Left lung (tissue), 10 donors: ENCODE data around the gene CIAO3. TPM values are rescaled to one million over a fixed set of nuclear protein-coding genes. Genes with fewer than 3 reads are reported as not detected.
"Not testable (repeated sequence)": the region's sequence is repeated elsewhere in the genome, so short reads cannot be mapped to it uniquely, and the experiment has no call there.

Experiments used
- ATAC-seq: fragments of 200-7000 bp; cut with Tn5 transposase; one replicate; pipeline ENCODE4 v1.9.1; 2020; ENCODE audit warnings: moderate library complexity
- DNase-seq, 4 donors: peaks; one replicate each; pipeline ENCODE4 v3.0.0-alpha.2; 2013 to 2020
- H3K27ac ChIP-seq, 2 donors: fragments of 200-600 bp; sonication (generic) in 1 of 2; one replicate each; pipeline versions ENCODE4 v1.5.0 to v1.8.0; 2020 to 2021
- H3K27me3 ChIP-seq, 2 donors: fragments of 200-600 bp; sonication (generic) in 1 of 2; one replicate each; pipeline versions ENCODE4 v1.5.0 to v1.8.0; 2020 to 2021
- H3K36me3 ChIP-seq, 2 donors: fragments of 200-600 bp; sonication (generic) in 1 of 2; one replicate each; pipeline versions ENCODE4 v1.5.0 to v1.8.0; 2020 to 2021
- H3K4me1 ChIP-seq, 2 donors: fragments of 200-600 bp; one replicate each; pipeline ENCODE4 v1.8.0; 2021
- H3K4me3 ChIP-seq, 2 donors: fragments of 200-600 bp; sonication (generic) in 1 of 2; one replicate each; pipeline versions ENCODE4 v1.5.0 to v1.8.0; 2020 to 2021; ENCODE audit warnings: mild to moderate bottlenecking in 1 of 2
- H3K9me3 ChIP-seq, 2 donors: fragments of 200-600 bp; sonication (generic) in 1 of 2; one replicate each; pipeline versions ENCODE4 v1.5.0 to v1.8.0; 2020 to 2021
- intact Hi-C, 2 donors: fragments of 100-400 bp; cut with DNase I; formaldehyde crosslinking; loops; one replicate each; pipeline versions ENCODE4 v1.11.2 to v1.14.2; 2022
- polyA plus RNA-seq, 6 donors: library from polyadenylated mRNA; unstranded; fragments of 120-200 nt; gene quantifications; one replicate each; pipeline ENCODE4 v1.2.1, GENCODE V29; 2013; ENCODE audit not compliant: insufficient read length in 6 of 6
- total RNA-seq, 2 donors: library from RNA; stranded (reverse); fragmentation: NEBNext Ultra II Directional; extraction: Animal tissue kit (Norgen Biotek cat#: 25700); gene quantifications; one replicate each; pipeline ENCODE4 v1.2.1, GENCODE V29; 2021
- TF ChIP-seq, protein P1 (sequence below), 2 donors: fragments of 200-600 bp; sonication (generic) in 1 of 2; IDR thresholded peaks; one replicate each; pipeline versions ENCODE4 v1.5.0 to v1.8.0; 2021; ENCODE audit warnings: antibody characterized with exemption in 2 of 2
- donor health status: DM: no; HTN: yes; CAD: no.
- donor health status: DM: no; HTN: no; CAD: no.

CIAO3 gene
- total and polyA plus RNA-seq, 8 donors: 17.2 to 28.2 (median 21.2) TPM

- DNase-seq (peak in 3 of 4 donors; percentile 48 to 84 (median 66)), ATAC-seq (peak; percentile 64)
- H3K4me1 ChIP-seq: no peaks in the 10 kb centered on the region
- TF ChIP-seq, protein P1, sequence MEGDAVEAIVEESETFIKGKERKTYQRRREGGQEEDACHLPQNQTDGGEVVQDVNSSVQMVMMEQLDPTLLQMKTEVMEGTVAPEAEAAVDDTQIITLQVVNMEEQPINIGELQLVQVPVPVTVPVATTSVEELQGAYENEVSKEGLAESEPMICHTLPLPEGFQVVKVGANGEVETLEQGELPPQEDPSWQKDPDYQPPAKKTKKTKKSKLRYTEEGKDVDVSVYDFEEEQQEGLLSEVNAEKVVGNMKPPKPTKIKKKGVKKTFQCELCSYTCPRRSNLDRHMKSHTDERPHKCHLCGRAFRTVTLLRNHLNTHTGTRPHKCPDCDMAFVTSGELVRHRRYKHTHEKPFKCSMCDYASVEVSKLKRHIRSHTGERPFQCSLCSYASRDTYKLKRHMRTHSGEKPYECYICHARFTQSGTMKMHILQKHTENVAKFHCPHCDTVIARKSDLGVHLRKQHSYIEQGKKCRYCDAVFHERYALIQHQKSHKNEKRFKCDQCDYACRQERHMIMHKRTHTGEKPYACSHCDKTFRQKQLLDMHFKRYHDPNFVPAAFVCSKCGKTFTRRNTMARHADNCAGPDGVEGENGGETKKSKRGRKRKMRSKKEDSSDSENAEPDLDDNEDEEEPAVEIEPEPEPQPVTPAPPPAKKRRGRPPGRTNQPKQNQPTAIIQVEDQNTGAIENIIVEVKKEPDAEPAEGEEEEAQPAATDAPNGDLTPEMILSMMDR (IDR thresholded peaks at IDR 0.05): no peak
- H3K27ac ChIP-seq: peak within 1 kb of the TSS; percentile 20 to 84
- peak within 1 kb of the TSS; percentile 13 to 20 for H3K4me3 ChIP-seq
- intact Hi-C loops: no loop called here
- peaks cover 0 to 38% of the 10 kb centered on the region in 2 donors for H3K27me3 ChIP-seq
- H3K9me3 ChIP-seq: no peaks in the 10 kb centered on the region
- H3K36me3 ChIP-seq: no peaks in the 10 kb centered on the region
These were observed 19.9 kb upstream of the CIAO3 start, which contains the start of gene MSLN for GRCh38 chr16:760545-761343. MSLN (plus strand) TSS chr16:760734; CDS start chr16:762681, 1,947 bp downstream.

GRCh38 chr16:760065-760464 is 19.3 kb upstream of the CIAO3 start:
- no peak overlapping the region for H3K4me3 ChIP-seq
- H3K27ac ChIP-seq: peak overlapping the region; percentile 20 to 84
- H3K9me3 ChIP-seq: no peaks in the 10 kb centered on the region
- H3K36me3 ChIP-seq: no peaks in the 10 kb centered on the region
- H3K4me1 ChIP-seq: peaks cover 0 to 3% of the 10 kb centered on the region in 2 donors
- DNase-seq: peak in 1 of 4 donors; percentile 68
- TF ChIP-seq, protein P1 (IDR thresholded peaks at IDR 0.05): no peak
- H3K27me3 ChIP-seq: peaks cover 0 to 40% of the 10 kb centered on the region in 2 donors
- intact Hi-C loops: no loop called here
- ATAC-seq: peak; percentile 7

DNA sequence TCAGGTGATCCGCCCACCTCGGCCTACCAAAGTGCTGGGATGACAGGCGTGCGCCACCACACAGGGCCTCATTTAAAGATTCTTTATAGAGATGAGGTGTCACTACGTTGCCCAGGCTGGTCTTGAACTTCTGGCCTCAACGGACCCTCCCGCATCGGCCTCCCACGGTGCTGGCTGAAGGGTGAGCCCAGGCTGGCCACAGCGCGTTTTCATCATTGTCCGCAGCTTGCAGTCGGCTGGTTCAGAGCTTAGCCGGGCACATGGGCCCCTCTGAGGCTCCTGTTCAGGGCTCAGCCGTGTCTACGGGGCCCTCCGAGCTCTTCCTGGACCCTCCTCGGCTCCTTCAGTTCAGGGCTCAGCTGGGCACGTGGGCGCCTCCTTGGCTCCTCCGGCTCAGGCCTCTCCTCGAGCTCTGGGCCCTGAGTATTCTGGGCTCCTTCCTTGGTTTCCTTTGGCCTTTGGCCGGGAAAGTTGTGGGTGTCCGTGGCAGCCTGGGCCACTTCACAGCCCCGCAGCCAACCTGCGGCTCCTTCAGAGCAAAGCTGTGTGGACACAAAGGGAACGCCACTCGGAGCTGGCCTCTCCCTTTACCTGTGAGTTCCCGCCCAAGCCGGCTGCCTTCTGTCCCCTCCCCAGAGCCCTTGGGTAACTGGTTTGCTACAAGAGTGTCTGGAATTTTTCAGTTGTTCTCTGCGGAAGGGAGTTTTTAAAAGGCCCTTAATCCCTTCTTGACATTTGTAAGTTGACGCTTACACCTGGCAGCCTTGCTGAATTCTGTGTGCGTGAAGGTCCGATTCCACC is 18.5 kb upstream of the CIAO3 start:
- Histone ChIP-seq H3K27ac (peak overlapping the region; percentile 61 to 84), H3K4me1 (peaks cover 0 to 10% of the 10 kb centered on the region in 2 donors), H3K4me3 (no peak overlapping the region), H3K36me3 (no peaks in the 10 kb centered on the region), H3K9me3 (no peaks in the 10 kb centered on the region), H3K27me3 (peaks cover 0 to 36% of the 10 kb centered on the region in 2 donors)
- ATAC-seq (peak; percentile 78), DNase-seq (peak; percentile 30 to 88 (median 84))
- TF ChIP-seq, protein P1 (IDR thresholded peaks at IDR 0.05): no peak
- intact Hi-C loops: no loop called here

DNA sequence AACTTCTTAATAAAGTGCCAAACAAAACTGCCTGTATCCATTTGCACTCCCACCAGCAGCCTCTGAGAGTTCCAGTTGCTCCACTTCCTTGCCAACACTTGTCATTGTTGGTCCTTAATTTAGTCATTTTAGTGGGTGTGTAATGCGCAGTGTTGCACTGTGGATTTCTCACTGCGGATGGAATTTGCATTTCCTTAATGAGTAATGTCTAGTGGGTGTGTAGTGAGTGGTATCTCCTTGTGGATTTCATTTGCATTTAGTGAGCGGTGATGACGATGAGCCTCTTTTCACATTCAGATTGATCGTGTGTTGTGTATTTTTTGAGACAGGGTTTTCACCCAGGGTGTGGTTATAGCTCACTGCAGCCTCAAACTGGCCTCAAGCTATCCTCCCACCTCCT is 15.6 kb upstream of the CIAO3 start:
- Histone ChIP-seq H3K27ac (no peak overlapping the region), H3K4me3 (no peak overlapping the region), H3K9me3 (no peaks in the 10 kb centered on the region), H3K27me3 (peaks cover 0 to 28% of the 10 kb centered on the region in 2 donors), H3K36me3 (no peaks in the 10 kb centered on the region), H3K4me1 (peaks cover 0 to 14% of the 10 kb centered on the region in 2 donors)
- ATAC-seq (no peak), DNase-seq (no peak)
- TF ChIP-seq, protein P1 (IDR thresholded peaks at IDR 0.05): no peak
- intact Hi-C loops: no loop called here

DNA sequence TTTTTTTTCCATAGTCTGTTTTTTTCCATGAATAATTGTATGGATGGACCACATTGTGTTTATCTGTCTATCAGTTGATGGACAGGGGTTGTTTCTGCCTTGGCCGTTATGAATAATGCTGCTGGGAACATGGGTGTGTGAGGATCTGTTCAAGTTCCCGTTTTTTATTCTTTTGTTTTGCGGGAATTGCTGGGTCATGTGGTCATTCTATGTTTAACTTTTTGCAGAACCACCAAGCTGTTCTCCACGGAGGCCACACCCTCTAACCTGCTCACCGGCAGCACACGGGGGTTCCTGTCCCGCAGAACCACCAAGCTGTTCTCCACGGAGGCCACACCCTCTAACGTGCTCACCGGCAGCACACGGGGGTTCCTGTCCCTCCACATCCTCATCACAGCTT is 13.9 kb upstream of the CIAO3 start:
- TF ChIP-seq, protein P1 (IDR thresholded peaks at IDR 0.05): no peak
- intact Hi-C loops: no loop called here
- no peak for DNase-seq
- Histone ChIP-seq H3K27me3 (peaks cover 0 to 28% of the 10 kb centered on the region in 2 donors), H3K27ac (peak overlapping the region in 1 of 2 donors; percentile 30), H3K4me3 (no peak overlapping the region), H3K4me1 (peaks cover 0 to 14% of the 10 kb centered on the region in 2 donors), H3K9me3 (no peaks in the 10 kb centered on the region), H3K36me3 (no peaks in the 10 kb centered on the region)
- ATAC-seq: peak; percentile 15

DNA sequence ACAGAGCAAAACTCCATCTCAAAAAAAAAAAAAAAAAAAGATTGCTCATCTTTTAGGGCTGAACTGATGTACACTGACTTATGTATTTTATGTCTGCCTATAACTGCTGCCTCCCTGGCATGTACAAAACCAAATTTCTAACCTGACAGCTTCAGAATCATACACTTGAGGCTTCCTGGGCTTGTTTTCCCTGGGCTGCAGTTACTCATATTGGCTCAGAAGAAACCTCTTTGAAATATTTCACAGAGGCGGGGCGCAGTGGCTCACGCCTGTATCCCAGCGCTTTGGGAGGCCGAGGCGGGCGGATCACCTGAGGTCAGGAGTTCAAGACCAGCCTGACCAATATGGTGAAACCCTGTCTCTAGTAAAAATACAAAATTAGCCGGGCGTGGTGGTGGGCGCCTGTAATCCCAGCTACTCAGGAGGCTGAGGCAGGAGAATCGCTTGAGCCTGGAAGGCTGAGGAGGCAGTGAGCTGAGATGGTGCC is 13.4 kb upstream of the CIAO3 start:
- H3K4me3 ChIP-seq, H3K9me3 ChIP-seq, H3K36me3 ChIP-seq, DNase-seq, intact Hi-C loops, ATAC-seq: not testable (repeated sequence)
- Histone ChIP-seq H3K4me1 (peaks cover 0 to 14% of the 10 kb centered on the region in 2 donors), H3K27ac (peak overlapping the region in 1 of 2 donors; percentile 30), H3K27me3 (peaks cover 0 to 28% of the 10 kb centered on the region in 2 donors)
